ENCODE data around the gene UBR4.

Gene UBR4

GRCh38 chr1:19064906-19065450, 145.1 kb downstream of the UBR4 start:
- in situ Hi-C loops (cut with HindIII; ENCODE audit: low sequenced_read_pairs), result no loop called here
- TF ChIP-seq CTCF (IDR thresholded peaks at IDR 0.05; ENCODE audit: low read depth, low read length), result no peak
- DNase-seq (ENCODE audit: low read depth, low spot score), result no peak
- H3K4me3 ChIP-seq (ENCODE audit: low read depth, low read length), result no peak overlapping the region

- DNase-seq (ENCODE audit: low read depth, low spot score), result no peak
- no peak overlapping the region for H3K4me3 ChIP-seq (ENCODE audit: low read depth, low read length)
- in situ Hi-C loops (cut with HindIII; ENCODE audit: low sequenced_read_pairs), result no loop called here
- TF ChIP-seq CTCF (IDR thresholded peaks at IDR 0.05; ENCODE audit: low read depth, low read length), result no peak
Measured at GRCh38 chr1:19063122-19063521, 146.9 kb downstream of the UBR4 start.

GRCh38 chr1:19062258-19063029, 147.6 kb downstream of the UBR4 start:
- no peak for TF ChIP-seq CTCF (IDR thresholded peaks at IDR 0.05; ENCODE audit: low read depth, low read length)
- no peak overlapping the region for H3K4me3 ChIP-seq (ENCODE audit: low read depth, low read length)
- in situ Hi-C loops (cut with HindIII; ENCODE audit: low sequenced_read_pairs), result no loop called here
- no peak for DNase-seq (ENCODE audit: low read depth, low spot score)

- no peak for TF ChIP-seq CTCF (IDR thresholded peaks at IDR 0.05; ENCODE audit: low read depth, low read length)
- DNase-seq (ENCODE audit: low read depth, low spot score), result no peak
- H3K4me3 ChIP-seq (ENCODE audit: low read depth, low read length), result no peak overlapping the region
- in situ Hi-C loops (cut with HindIII; ENCODE audit: low sequenced_read_pairs), result no loop called here
Measured at GRCh38 chr1:19061798-19062197, 148.3 kb downstream of the UBR4 start.

GRCh38 chr1:19061343-19061742, 148.7 kb downstream of the UBR4 start:
- no peak for DNase-seq (ENCODE audit: low read depth, low spot score)
- no peak for TF ChIP-seq CTCF (IDR thresholded peaks at IDR 0.05; ENCODE audit: low read depth, low read length)

GRCh38 chr1:19059773-19060172, 150.3 kb downstream of the UBR4 start:
- H3K4me3 ChIP-seq (ENCODE audit: low read depth, low read length), result no peak overlapping the region
- DNase-seq (ENCODE audit: low read depth, low spot score), result no peak
- in situ Hi-C loops (cut with HindIII; ENCODE audit: low sequenced_read_pairs), result no loop called here
- no peak for TF ChIP-seq CTCF (IDR thresholded peaks at IDR 0.05; ENCODE audit: low read depth, low read length)

More at GRCh38 chr1:19061343-19061742, 148.7 kb downstream of the UBR4 start:
- no peak overlapping the region for H3K4me3 ChIP-seq (ENCODE audit: low read depth, low read length)
- in situ Hi-C loops (cut with HindIII; ENCODE audit: low sequenced_read_pairs), result no loop called here
